K562 (cell line): ENCODE measurements around the gene PLAAT4. TPM values are rescaled to one million over a fixed set of nuclear protein-coding genes. Genes with fewer than 3 reads are reported as not detected.

Experiments used
- CCAR2 ChIP-seq: fragments of 200-400 bp; formaldehyde crosslinking; IDR thresholded peaks from 2 replicates; pipeline ENCODE4 v1.6.1; 2017; ENCODE audit warnings: mild to moderate bottlenecking, low read depth, low read length
- CHD2 ChIP-seq: IDR thresholded peaks from 2 replicates; pipeline ENCODE4 v1.6.1; 2011; ENCODE audit warnings: low read depth, low read length
- GATA2 ChIP-seq: sonication (generic); formaldehyde crosslinking; IDR thresholded peaks from 2 replicates; pipeline ENCODE4 v1.4.0; 2020; ENCODE audit warnings: mild to moderate bottlenecking, missing genetic modification reagents
- GTF2E2 ChIP-seq: fragments of 200-800 bp; sonication (Bioruptor generic); IDR thresholded peaks from 2 replicates; pipeline ENCODE4 v1.6.1; 2016; ENCODE audit warnings: missing genetic modification characterization, missing compliant biosample characterization
- HNRNPUL1 ChIP-seq: fragments of 200-400 bp; formaldehyde crosslinking; IDR thresholded peaks from 2 replicates; pipeline ENCODE4 v1.6.1; 2017; ENCODE audit warnings: low read length
- MBD2 ChIP-seq: sonication (generic); IDR thresholded peaks from 2 replicates; pipeline ENCODE4 v1.6.1; 2016; ENCODE audit warnings: low read depth, borderline replicate concordance
- REST ChIP-seq, 2 experiments: fragments of 450-650 bp; formaldehyde crosslinking in 1 of 2; IDR thresholded peaks; 2 replicates each; pipeline versions ENCODE4 v1.4.0 to v1.6.1; 2014 to 2020; ENCODE audit warnings: mild to moderate bottlenecking in 2 of 2, borderline replicate concordance in 1 of 2, low read depth in 1 of 2
- SAFB2 ChIP-seq: fragments of 200-400 bp; formaldehyde crosslinking; IDR thresholded peaks from 2 replicates; pipeline ENCODE4 v1.6.1; 2018; ENCODE audit warnings: borderline replicate concordance, low read length, low read depth, moderate library complexity; ENCODE audit not compliant: severe bottlenecking
- SMARCE1 ChIP-seq: fragments of 450-650 bp; IDR thresholded peaks from 2 replicates; pipeline ENCODE4 v1.7.1; 2016; ENCODE audit warnings: mild to moderate bottlenecking
- ZBTB12 ChIP-seq: fragments of 250-450 bp; sonication (Bioruptor Pico); IDR thresholded peaks from 2 replicates; pipeline ENCODE4 v1.4.0; 2020
- ZNF134 ChIP-seq: fragments of 250-450 bp; sonication (Bioruptor Pico); conservative IDR thresholded peaks from 2 replicates; pipeline ENCODE4 v1.4.0; 2020
- ZNF644 ChIP-seq: fragments of 200-800 bp; sonication (Bioruptor generic); IDR thresholded peaks from 2 replicates; pipeline ENCODE4 v1.6.1; 2016; ENCODE audit warnings: low read depth, missing genetic modification characterization, missing compliant biosample characterization
- ZNF696 ChIP-seq: fragments of 250-450 bp; sonication (Bioruptor Pico); conservative IDR thresholded peaks from 2 replicates; pipeline ENCODE4 v1.4.0; 2020; ENCODE audit warnings: mild to moderate bottlenecking, moderate library complexity
- ZSCAN29 ChIP-seq: fragments of 450-650 bp; IDR thresholded peaks from 2 replicates; pipeline ENCODE4 v1.6.1; 2017
- polyA plus RNA-seq, 8 experiments: library from polyadenylated mRNA; depleted of rRNA in 4 of 8; stranded (reverse) in 5 of 8; unstranded in 3 of 8; fragments of >200 nt; fragmentation: Nextera tagmentation in 2 of 8; fragmentation: Illumina TruSeq in 1 of 8; extraction: Ambion mirVana in 2 of 8; extraction: Trizol in 1 of 8; gene quantifications; 2 replicates each; pipeline versions ENCODE4 v1.2.1 to v1.2.3, GENCODE V29; 2011 to 2014; ENCODE audit warnings: inconsistent platforms in 1 of 8, missing spikeins in 1 of 8
- total RNA-seq, 7 experiments: library from RNA; depleted of rRNA in 6 of 7; stranded (reverse); fragments of >200 nt in 6 of 7; fragmentation: Illumina TruSeq in 2 of 7; extraction: Trizol in 2 of 7; gene quantifications; 2 replicates each; pipeline versions ENCODE4 v1.2.1 to v1.2.3, GENCODE V29; 2011 to 2021; ENCODE audit warnings: low replicate concordance in 1 of 7
- TF ChIP-seq, protein P1 (sequence below): fragments of 200-800 bp; sonication (Bioruptor generic); IDR thresholded peaks from 2 replicates; pipeline ENCODE4 v1.6.1; 2017; ENCODE audit warnings: missing genetic modification characterization, missing compliant biosample characterization

Gene PLAAT4
- total and polyA plus RNA-seq, 9 of the 15 experiments (the other 6 are each of a cell fraction or from before 2014, with no cell fraction given): 0.54 to 3.0 (median 1.3) TPM; not detected in 1

GRCh38 chr11:63491636-63492372 is 44.8 kb upstream of the PLAAT4 start (continued):
- TF ChIP-seq GTF2E2 (no peak), ZSCAN29 (peak; percentile 76; the same call in 1 of the 2 replicates), SMARCE1 (peak; percentile 86; the same call in 1 of the 2 replicates), SAFB2 (no peak), CCAR2 (no peak), CHD2 (no peak), ZNF696 (CRISPR knock-in tag) (no peak), MBD2 (0 out of 2 replicates have a peak, but pooled peaks have one; percentile 22), GATA2 (CRISPR knock-in tag) (peak; percentile 82), ZNF644 (tag) (peak; percentile 62; the same call in 1 of the 2 replicates), ZNF134 (0 out of 2 replicates have a peak, but pooled peaks have one; percentile 16), HNRNPUL1 (no peak), ZBTB12 (CRISPR knock-in tag) (peak; percentile 64), REST (IDR thresholded peaks at IDR 0.05; ENCODE audit: borderline replicate concordance) (peak; percentile 5; the same call in 1 of the 2 replicates), REST (CRISPR knock-in tag; IDR thresholded peaks at IDR 0.05; ENCODE audit: low read depth) (no peak)
- TF ChIP-seq, protein P1, sequence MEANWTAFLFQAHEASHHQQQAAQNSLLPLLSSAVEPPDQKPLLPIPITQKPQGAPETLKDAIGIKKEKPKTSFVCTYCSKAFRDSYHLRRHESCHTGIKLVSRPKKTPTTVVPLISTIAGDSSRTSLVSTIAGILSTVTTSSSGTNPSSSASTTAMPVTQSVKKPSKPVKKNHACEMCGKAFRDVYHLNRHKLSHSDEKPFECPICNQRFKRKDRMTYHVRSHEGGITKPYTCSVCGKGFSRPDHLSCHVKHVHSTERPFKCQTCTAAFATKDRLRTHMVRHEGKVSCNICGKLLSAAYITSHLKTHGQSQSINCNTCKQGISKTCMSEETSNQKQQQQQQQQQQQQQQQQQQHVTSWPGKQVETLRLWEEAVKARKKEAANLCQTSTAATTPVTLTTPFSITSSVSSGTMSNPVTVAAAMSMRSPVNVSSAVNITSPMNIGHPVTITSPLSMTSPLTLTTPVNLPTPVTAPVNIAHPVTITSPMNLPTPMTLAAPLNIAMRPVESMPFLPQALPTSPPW (CRISPR knock-in tag): peak; percentile 92
